HG02970 (cell line): Measurements from ENCODE around the gene ZSCAN1.

Experiments used
- ATAC-seq: cut with Tn5 transposase; IDR thresholded peaks from one replicate; pipeline ENCODE4 v1.9.1; 2021; ENCODE audit warnings: mild to moderate bottlenecking, moderate library complexity, moderate number of reproducible peaks; ENCODE audit not compliant: unreplicated experiment, low FRiP score

The ZSCAN1 gene

GRCh38 chr19:58067240-58067912 lies 33.6 kb downstream of the ZSCAN1 start:
- no peak for ATAC-seq

- no peak for ATAC-seq
Measured at GRCh38 chr19:58079792-58080191, 46.0 kb downstream of the ZSCAN1 start.

DNA sequence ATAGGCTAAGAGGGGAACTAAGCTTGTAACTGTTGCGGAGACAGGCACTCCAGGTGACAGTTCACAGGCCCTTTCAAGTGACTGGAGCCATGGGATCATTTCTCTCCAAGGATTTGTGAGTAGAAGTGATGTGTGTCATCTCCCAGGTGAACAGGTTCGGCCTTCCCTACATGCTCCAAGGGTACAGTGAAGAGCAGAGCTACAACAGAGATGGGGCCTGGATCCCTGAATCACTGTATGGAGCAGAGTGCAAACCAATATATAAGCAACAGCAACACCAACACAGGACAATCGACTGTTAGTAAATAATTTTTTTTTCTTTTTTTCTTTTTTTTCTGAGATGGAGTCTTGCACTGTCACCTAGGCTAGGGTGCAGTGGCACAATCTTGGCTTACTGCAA lies 49.2 kb downstream of the ZSCAN1 start:
- ATAC-seq, result no peak

GRCh38 chr19:58084596-58085347 lies 50.9 kb downstream of the ZSCAN1 start:
- no peak for ATAC-seq

DNA sequence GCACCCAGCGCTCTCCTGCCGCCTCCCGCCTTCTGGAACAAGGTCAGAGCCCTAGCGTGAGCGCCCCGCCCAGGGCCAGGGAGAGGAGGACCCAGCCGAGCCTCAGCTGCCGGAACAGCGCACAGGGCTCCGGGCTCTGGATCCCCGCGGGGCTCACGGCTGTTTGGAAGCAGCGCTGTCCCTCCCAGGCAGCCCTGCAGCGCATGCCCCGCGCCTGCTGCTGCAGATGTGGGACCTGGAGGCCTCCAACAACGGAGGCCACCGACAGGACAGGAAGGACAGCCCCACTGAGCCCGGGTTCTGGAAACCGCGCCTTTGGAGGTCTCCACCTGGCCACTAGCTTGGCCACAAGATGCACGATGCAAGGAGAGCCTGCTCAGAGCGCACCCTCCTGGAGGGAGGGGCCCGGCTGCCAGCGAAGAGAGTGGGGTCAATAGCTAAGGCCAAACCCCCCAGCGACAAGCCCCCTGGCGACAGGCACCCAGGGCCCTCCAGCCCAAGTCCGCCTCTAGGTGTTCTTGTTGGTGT lies 51.6 kb downstream of the ZSCAN1 start:
- no peak for ATAC-seq

DNA sequence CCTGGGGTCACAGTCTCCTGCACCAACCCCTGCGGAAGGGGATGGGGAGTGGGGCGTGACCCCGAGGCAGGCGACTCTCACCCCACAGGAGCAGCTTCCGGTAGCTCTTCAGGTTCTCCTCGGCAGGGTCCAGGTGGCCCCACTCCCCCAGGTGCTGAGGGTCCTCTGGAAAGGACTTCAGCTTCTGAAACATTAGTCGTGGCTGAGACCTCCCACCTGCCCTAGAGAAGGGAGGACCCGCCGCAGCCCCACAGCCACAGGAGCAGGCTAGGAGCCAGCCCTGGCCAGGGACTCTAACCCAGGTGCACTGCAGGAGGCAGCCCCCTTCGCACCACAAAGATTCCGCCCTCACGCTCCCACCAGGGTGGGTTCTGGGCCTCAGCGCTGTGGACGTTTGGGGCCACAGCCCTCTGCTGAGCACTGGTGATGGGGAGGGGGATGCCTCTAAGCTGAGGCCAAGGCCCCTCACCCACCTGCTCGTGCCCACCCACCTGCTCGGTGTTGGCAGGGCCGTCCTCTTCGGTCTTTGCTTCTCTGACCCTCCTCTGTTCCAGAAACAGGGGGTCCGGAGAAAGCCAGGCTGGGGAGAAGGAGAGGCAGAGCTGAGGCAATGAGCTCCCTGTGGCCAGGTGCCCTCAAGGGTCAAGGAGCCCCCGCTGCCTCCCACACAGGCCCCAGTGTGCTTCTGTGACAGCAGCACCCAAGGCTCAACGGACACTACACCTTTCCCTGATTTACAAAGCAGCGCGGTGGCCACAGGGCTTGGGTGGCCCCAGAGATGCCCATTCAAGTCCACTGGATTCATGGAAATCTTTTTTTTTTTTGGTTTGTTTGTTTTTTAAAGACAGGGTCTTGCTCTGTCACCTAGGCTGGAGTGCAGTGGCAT lies 53.2 kb downstream of the ZSCAN1 start:
- ATAC-seq, result no peak

GRCh38 chr19:58088521-58089052 lies 54.8 kb downstream of the ZSCAN1 start:
- ATAC-seq, result no peak

GRCh38 chr19:58089846-58090245 lies 56.0 kb downstream of the ZSCAN1 start:
- no peak for ATAC-seq

DNA sequence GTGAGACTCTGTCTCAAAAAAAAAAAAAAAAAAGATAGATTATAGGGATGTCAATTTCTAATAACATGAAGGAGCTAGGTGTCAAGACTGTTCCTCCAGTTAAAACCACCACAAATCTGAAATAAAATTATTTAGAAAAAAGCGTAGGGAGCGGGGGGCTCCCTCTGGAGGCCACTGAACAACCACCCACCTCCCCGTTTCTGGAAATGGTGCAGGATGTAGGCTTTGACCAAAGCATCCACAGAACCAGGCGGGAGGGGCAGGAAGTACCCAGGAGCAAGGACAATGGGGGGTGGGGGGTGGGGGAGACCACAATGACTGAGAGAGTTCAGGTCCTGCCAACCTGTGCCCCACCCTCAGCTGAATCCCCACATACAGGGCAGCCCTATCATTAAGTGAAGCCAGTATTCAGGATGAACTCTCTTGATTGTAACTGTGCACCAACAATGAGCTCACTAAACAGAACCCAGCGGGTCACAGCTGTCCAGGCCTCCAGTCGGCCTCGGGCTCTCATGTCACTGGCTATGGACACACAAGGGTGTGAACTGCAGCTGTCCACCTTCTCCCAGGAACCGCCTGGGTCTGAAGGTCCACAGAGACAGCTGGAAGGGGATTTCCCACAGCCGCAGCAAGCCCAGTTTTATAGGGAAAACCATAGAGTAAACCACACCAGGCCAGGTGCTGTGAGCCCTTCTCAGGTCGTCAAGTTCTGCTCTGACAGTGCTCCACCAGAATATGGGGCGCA lies 57.6 kb downstream of the ZSCAN1 start:
- no peak for ATAC-seq

DNA sequence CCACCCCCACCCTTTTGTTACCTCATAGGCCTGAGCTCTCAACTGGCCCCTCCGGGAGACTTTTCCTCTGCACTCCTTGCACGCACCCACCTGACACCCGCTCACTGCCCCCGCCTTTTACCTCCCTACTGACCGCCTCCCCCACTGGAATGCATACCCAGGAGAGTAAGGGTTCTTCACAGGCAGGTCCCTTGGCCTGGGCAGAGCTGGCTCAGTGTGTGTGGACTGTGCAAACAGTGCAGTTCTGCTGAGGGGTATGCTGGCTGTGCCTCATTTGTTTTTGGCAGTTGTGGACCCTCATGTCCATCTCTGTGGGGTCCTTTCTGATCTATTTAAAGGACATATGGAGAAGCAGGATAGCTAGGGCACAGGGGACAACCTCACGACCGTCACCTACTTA lies 59.2 kb downstream of the ZSCAN1 start:
- no peak for ATAC-seq

- ATAC-seq, result no peak
Measured at GRCh38 chr19:58095328-58095727, 61.5 kb downstream of the ZSCAN1 start.

GRCh38 chr19:58096884-58097283 lies 63.1 kb downstream of the ZSCAN1 start:
- no peak for ATAC-seq

GRCh38 chr19:58097349-58097748 lies 63.5 kb downstream of the ZSCAN1 start:
- ATAC-seq, result no peak

DNA sequence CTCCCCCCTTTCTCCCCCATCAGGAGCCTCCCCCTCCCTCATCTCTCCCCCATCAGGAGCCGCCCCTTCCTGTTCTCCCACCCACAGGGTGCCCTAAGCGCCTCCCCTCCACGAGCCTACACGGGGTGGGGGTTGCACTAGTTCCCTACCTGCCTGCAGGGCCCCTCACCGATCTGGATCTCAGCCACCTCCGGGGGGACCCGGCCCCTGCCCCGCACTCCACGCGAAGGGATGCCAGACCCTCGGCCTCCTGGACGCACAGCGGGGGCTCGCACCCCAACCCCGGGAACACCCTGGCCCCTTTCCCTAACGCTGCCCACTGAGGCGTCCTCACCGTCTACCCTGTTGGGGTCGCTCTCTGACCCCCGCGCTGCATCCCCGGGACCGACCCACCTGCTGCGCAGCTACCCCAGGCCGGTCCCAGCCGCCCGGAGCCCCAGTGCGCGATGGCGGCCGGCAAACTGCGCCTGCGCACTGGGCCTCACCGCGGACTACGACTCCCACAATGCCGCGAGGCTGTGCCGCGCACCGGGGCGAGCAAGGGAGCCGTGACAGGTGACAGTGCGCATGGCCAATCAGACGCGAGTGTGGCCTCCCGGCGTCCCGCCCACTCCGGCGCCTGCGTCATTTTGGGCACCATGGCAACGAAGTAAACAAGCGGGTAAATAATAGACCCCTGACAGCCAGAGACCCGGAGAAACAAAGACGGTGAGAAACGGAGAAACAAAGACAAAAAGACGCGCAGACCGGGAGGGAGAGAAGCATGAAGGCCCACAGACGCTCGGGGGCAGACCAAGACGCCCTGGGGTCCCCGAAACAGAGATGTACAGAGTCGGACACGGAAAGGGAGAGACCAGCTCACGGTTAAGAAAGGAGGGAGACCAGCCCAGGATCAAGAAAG lies 64.2 kb downstream of the ZSCAN1 start, which contains the start of gene ZSCAN18:
ZSCAN18 (minus strand) TSS at position 451 of the 901 bp plus-strand sequence. CDS start 7,964 bp downstream, outside the sequence.
- no peak for ATAC-seq

- ATAC-seq, result no peak
Measured at GRCh38 chr19:58098682-58098998, 64.8 kb downstream of the ZSCAN1 start.
